NCI-H128 (cell line): ENCODE results near the gene RAB3C.
"Not testable (repeated sequence)": the region's sequence is repeated elsewhere in the genome, so short reads cannot be mapped to it uniquely, and the experiment has no call there.

Source experiments
- DNase-seq: peaks from one replicate; lab custom pipeline; 2025; ENCODE audit not compliant: unreplicated experiment; lab: John Stamatoyannopoulos, UW

The RAB3C gene, protein sequence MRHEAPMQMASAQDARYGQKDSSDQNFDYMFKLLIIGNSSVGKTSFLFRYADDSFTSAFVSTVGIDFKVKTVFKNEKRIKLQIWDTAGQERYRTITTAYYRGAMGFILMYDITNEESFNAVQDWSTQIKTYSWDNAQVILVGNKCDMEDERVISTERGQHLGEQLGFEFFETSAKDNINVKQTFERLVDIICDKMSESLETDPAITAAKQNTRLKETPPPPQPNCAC

DNA sequence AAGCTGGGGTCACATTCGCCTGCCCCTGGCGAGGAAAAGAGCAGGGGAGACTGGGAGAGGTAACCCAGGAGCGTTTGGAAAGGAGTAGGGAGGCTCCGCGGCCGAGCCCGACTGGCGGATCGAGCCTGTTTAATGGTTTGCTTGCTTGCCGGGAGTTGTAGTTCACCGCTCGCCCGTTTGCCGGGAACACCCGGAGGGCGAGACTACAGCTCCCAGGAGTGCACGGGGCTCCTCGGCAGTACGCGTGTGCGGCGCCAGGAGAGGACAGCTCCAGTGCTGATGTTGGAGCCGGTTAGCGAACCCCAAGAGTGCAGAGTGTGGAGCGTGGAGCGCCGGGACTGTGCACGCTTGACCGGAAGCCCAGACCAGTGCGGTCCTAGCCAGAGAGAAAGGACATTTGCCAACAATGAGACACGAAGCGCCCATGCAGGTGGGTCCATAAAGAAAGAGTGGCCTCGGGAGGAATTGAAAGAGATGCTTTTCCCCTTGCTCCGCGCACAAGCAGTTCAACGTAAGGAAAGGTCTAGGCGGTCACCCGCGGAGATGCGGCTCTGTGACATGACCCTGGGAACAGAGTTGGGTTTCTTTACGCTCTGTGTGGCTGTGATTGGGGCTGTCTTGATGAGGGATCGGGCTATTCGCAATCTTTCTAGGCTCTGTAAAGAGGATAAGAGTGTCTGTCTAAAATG lies at the start of gene RAB3C:
RAB3C (plus strand) TSS at position 273 of the 689 bp plus-strand sequence; CDS start at position 407, 134 bp downstream.
- DNase-seq = peak; percentile 74

DNA sequence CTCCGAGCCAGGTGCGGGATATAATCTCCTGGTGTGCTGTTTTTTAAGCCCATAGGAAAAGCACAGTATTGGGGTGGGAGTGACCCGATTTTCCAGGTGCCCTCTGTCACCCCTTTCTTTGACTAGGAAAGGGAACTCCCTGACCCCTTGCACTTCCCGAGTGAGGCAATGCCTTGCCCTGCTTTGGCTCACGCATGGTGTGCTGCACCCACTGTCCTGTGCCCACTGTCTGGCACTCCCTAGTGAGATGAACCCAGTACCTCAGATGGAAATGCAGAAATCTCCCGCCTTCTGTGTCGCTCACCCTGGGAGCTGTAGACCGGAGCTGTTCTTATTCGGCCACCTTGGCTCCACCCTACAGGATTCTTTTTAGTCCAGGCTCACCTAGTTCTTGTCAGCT lies 40.9 kb upstream of the RAB3C start:
- DNase-seq = not testable (repeated sequence)

DNA sequence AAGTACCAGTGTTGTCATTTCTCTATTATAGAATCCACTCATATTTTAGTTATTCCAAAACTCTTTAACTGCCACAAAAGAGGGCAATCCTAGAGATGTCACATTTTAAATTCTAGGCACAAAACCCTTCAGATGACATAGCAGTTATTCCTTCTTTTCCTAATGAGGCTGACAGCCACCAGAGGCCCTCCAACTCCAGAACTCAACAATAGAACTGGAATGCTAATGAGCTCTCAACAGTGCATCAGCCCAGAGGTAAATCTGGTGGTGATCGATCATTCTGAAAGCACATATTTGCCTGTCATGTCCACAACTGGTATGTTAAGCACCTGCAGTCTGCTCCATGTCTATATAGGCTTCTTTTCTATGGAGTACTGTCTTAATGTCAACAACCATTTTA lies 40.2 kb upstream of the RAB3C start:
- DNase-seq = no peak

DNA sequence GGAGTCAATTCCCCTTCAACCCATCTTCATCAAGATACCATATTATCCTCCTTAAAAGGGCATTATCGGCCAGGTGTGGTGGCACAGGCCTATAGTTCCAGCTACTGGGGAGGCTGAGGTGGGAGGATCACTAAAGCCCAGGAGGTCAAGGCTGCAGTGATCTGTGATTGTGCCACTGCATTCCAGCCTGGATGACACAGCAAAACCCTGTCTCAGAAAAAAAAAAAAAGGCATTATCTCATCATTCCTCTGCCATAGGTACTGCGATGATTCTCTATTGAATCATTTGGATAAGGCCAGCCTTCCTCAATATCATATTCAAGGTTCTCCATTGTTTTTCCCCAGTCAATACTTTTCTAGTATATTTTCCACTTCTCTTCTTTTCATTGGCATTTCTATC lies 39.2 kb upstream of the RAB3C start:
- DNase-seq = no peak

DNA sequence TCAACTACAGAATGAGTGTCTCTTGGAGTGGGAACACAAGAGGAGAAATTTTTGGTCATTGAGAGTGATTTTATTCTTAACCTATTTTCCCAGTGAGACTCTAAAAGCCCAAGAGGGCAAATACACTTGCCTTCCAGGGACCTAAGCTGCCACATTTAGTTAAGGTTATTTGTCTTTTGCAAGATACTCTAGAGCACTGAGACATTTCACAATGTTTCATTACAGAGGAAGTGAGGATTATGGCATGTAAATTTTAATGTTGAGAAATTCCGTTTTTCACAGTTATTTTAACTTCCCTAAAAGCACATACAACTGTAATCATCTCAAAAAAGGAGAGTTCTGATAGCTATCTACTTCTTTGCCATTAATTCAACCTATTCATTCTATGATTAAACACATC lies 38.7 kb upstream of the RAB3C start:
- DNase-seq = no peak

DNA sequence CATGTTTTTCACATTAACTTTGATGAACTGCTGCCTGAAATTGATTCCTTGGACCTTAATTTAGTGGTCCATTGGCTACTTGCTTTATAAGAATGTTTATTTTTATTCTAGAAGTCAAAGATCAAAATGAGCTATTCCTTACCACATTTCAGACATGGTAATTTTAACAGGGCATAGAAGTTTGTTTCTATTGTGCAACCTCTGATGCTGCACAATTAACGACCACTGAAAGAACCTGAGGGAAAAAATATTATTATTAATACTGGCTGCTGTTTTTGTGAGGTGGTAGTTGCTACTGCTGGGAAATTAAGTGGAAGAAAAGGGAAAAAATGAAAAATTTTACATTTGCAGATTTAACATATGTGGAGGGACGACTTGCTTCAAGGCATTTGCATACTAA lies 37.9 kb upstream of the RAB3C start:
- no peak for DNase-seq

DNA sequence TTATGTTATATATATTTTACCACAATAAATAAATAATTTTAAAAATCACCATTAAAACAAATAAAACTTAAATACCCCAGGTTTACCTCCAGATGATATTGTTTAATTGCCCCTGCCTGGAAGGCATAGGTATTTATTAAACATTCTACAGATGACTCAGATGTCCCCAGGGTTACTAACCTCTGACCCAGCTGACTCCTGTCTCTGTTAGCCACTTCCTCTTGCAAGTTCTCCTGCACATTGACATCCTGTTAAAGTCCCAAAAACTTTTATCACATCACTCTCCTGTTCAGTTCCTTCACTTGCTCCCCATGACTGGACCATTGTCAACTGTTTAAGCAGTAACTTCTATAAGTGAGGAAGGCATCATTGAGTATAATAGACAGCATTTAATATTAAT lies 37.0 kb upstream of the RAB3C start:
- no peak for DNase-seq

DNA sequence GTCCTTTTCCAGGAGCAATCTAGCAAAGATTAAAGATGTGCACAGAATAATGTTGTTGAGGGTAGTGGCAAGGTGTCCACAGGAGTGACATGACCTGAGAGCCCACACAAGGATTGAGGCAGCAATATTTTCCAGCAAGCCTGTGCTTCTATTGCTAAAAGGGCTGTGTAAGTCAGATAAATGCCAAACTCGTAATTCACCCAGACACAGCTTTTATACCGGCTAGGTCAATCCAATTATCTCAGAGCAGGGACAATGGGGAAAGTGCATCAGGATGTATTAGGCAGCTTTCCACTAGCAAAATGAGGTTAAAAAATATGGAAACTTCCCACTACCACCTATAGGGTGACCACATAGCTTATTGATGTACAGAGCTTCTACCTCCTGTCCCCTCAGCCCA lies 34.8 kb upstream of the RAB3C start:
- DNase-seq = no peak

DNA sequence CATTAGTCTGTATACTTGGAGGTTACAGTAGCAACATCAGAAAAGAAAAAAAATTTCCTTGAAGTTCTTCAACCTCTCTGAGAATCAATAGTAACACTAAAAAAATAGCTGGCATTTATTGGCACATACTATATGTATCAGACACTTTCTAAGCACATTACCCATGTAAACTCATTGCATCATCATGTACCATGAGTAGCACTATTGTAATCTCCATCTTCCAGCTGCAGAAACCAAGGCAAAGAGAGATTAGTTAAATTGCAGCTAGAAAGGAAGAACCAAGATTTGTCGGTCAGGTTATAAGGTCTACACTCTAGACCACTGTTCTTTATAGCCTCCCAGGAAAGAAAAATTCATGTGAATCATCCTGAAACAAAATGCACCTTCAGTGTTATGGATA lies 31.4 kb upstream of the RAB3C start:
- no peak for DNase-seq

DNA sequence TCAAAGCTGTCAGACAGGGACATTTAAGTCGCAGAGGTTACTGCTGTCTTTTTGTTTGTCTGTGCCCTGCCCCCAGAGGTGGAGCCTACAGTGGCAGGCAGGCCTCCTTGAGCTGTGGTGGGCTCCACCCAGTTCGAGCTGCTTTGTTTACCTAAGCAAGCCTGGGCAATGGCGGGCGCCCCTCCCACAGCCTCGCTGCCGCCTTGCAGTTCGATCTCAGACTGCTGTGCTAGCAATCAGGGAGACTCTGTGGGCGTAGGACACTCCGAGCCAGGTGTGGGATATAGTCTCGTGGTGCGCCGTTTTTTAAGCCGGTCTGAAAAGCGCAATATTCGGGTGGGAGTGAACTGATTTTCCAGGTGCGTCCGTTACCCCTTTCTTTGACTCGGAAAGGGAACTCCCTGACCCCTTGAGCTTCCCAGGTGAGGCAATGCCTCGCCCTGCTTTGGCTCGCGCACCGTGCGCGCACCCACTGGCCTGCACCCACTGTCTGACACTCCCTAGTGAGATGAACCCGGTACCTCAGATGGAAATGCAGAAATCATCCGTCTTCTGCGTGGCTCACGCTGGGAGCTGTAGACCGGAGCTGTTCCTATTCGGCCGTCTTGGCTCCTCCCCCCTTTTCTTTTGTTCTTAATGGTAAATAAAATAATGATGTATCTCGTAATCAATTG lies 25.1 kb upstream of the RAB3C start:
- DNase-seq = not testable (repeated sequence)

DNA sequence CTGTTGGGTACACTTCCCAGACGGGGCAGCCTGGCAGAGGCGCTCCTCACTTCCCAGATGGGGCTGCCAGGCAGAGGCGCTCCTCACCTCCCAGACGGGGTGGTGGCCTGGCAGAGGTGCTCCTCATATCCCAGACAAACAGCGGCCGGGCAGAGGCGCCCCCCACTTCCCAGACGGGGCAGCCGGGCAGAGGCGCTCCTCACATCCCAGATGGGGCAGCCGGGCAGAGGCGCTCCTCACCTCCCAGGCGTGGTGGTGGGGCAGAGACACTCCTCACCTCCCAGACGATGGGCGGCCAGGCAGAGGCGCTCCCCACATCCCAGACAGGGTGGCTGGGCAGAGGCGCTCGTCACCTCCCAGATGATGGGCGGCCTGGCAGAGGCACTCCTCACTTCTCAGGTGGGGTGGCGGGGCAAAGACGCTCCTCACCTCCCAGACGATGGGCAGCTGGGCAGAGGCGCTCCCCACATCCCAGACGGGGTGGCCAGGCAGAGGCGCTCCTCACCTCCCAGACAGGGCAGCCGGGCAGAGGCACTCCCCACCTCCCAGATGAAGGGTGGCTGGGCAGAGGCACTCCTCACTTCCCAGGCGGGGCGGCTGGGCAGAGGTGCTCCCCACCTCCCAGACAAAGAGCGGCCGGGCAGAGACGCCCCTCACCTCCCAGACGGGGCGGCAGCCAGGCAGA lies 19.7 kb upstream of the RAB3C start:
- not testable (repeated sequence) for DNase-seq

DNA sequence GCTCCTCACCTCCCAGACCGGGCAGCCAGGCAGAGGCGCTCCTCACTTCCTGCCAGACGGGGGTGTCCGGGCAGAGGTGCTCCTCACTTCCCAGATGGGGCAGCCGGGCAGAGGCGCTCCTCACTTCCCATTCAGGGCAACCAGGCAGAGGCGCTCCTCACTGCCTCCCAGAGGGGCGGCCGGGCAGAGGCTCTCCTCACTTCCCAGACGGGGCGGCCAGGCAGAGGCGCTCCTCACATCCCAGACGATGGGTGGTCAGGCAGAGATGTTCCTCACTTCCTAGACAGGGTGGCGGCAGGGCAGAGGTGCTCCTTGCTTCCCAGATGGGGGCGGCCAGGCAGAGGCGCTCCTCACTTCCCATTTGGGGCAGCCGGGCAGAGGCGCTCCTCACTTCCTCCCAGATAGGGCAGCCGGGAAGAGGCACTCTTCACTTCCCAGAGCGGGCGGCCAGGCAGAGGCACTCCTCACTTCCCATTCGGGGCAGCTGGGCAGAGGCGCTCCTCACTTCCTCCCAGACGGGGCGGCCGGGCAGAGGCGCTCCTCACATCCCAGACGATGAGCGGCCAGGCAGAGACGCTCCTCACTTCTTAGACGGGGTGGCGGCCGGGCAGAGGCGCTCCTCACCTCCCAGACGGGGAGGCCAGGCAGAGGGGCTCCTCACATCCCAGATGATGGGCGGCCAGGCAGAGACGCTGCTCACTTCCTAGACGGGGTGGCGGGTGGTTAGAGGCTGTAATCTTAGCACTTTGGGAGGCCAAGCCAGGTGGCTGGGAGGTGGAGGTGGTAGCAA lies 18.6 kb upstream of the RAB3C start:
- not testable (repeated sequence) for DNase-seq

DNA sequence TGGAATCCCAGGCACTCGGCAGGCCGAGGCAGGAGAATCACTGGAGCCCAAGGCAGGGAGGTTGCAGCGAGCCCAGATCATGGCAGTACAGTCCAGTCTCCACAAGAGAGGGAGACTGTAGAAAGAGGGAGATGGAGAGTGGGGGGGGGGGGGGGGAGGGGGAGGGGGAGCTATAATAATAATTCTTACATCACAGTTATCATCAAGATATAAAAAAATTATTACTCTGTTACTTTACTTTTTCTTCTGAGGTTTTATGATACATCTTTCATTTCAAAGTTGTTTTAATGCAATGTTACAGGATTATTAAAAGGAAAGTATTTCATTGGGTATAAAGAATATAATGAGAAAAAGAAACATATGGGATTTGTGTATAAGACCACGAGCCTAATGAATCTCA lies 17.8 kb upstream of the RAB3C start:
- DNase-seq = no peak

DNA sequence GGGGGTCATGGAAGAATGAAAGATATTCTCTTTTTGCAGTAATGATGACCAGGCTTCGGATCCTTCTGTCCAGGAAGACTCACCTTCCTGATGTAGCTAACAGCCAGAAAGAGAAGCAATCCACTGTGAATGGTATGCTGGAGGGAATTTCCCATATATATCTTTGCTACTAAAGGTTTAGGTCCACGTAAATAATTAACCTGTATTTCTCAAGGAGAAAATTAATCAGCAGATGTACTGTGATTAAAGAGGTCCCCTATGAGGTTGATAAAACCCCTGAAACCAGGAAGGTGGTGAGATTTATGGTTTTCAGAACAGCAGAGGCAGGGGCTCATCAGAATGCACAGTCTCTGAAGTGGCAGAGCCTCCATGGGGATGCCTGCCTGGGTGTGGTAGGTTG lies 11.4 kb upstream of the RAB3C start:
- DNase-seq = no peak

DNA sequence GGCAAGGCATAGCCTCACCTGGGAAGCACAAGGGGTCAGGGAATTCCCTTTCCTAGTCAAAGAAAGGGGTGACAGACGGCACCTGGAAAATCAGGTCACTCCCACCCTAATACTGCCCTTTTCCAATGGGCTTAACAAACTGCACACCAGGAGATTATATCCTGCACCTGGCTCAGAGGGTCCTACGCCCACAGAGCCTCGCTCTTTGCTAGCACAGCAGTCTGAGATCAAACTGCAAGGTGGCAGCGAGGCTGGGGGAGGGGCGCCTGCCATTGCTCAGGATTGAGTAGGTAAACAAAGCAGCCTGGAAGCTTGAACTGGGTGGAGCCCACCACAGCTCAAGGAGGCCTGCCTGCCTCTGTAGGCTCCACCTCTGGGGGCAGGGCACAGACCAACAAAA lies 9.9 kb upstream of the RAB3C start:
- not testable (repeated sequence) for DNase-seq

DNA sequence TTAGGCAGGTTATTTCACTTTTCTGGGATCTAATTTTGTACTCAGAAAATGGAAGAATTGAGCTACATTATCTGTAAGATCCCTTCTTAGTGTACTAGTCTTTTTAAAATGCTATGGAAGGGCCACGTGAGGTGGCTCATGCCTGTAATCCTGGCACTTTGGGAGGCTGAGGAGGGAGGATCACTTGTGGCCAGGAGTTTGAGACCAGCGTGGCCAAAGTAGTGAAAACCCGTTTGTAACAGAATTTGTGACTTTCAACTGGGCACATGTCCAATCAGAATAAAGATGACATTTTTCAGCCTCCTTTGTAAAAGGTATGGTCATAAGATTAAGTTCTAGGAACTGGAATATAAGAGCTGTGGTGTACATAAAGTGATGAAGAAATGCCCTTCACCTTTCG lies 3.1 kb upstream of the RAB3C start:
- DNase-seq = no peak

DNA sequence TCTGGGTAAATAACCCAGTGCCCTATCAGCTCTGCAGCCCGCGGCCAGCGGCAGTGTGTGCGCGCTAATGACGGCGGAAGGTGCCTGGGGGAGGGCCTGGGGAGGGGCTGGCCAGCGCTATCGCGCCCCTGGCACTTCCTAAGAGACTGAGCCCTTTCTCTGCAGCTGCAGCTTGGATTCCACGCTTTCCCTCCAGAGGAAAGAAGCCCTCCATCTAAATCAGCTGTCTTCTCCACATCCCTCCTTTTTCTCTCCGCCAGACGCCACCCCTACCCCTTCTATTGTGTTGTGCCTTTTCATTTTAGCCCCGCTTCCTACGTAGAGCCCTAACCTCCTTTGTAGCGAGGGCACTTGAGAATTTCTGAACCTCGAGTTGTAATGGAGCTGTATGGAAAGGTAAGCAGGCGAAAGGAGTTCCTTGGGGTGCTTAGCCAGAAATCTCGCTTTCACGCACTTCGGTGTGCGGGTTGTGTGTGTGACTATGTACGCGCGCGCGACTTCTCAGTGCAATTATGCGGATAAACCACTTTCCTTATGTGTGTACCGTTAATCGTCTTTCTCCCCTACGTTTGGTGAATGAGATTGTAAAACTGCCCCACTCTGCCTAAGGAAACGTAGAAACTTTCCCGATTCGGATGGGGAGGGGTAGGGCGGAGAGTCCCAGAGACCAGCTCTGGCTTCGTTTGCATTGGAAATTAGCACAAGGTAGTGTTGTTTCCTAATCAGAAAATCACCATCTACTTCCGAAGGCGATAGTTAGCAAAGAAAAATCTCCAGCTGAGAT lies 664 bp upstream of the RAB3C start:
- no peak for DNase-seq

DNA sequence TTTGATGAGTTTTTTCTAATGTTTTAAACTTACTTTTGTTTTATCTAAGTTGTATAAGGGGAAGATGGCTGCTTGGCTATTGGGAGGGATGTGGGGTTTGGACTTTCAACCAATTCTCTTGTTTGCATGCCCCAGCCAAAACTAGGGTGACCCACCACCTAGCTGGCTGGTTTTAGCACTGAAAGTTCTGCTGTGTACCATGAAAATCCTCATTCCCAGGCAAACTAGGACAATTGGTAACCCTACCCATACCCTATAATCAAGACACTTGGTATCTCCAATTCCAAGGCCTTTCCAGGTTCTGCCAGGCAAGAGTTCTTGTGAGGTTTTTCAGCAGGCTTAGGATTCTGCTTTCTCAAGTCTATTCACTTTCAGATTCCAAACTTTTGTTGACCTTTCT lies 13.1 kb downstream of the RAB3C start:
- DNase-seq = no peak

DNA sequence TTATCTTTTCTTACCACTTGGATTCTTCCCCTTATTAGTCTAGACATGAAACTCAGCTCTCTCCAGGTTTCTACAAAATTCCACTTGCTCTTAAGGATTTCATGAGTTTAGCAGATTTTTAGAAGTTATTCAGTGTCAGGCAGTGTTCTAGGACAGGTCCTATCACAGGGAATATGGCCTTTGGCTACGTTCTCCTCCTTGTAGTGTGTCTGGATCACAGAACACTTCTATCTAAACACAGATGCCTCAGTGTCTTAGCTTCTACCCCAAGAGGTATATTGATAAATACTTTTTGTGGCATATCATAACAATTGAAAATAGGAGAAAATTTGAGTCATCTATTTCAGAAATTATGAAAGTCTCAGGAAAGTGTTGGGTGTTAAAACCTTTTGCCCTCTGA lies 15.6 kb downstream of the RAB3C start:
- DNase-seq = no peak

DNA sequence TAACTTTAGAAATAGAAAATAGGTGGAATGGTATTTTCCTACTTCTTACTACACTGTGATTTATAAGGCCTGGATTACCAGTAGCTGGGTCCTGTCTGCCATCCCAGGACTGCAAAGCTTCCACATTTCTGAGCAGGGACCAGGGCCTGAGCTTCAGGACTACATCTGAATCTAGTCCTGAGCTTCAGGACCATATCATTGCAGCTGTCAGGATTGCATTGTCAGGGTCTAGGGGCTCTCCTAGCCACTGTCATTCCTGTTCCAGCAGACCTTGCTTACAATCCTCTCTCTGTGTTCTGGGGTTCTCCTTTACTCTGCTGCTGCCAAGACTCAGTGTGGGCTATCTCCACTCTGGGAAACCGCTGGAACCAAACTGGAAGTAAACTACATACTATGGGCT lies 16.3 kb downstream of the RAB3C start:
- no peak for DNase-seq
